DND-41 (cell line): Measurements from ENCODE around the gene TMEM97.

Experiments used
- ATAC-seq: fragments of 200-7000 bp; cut with Tn5 transposase; 3 replicates; pipeline ENCODE4 v1.9.1; 2021; ENCODE audit warnings: low read depth; ENCODE audit not compliant: insufficient read depth
- DNase-seq: peaks from one replicate; pipeline ENCODE4 v3.0.0-alpha.2; 2020
- H2AFZ ChIP-seq: 2 replicates; pipeline ENCODE4 v1.6.0; 2012; ENCODE audit warnings: low read depth, low read length
- H3K27ac ChIP-seq: 2 replicates; pipeline ENCODE4 v1.5.1; 2012; ENCODE audit warnings: low read length, inconsistent platforms
- H3K27me3 ChIP-seq: fragments of 200-600 bp; sonication (generic); 2 replicates; pipeline ENCODE4 v1.6.0; 2012; ENCODE audit warnings: low read length, mild to moderate bottlenecking, inconsistent platforms; ENCODE audit not compliant: insufficient read depth, poor library complexity
- H3K36me3 ChIP-seq: 2 replicates; pipeline ENCODE4 v1.5.1; 2012; ENCODE audit warnings: low read length, inconsistent platforms; ENCODE audit not compliant: insufficient read depth
- H3K4me1 ChIP-seq: 2 replicates; pipeline ENCODE4 v1.5.1; 2012; ENCODE audit warnings: mild to moderate bottlenecking, low read length; ENCODE audit not compliant: insufficient read depth
- H3K4me2 ChIP-seq: 2 replicates; pipeline ENCODE4 v1.6.0; 2012; ENCODE audit warnings: mild to moderate bottlenecking, moderate library complexity, low read length, inconsistent platforms; ENCODE audit not compliant: insufficient read depth
- H3K4me3 ChIP-seq, 2 experiments: fragments of 200-600 bp in 1 of 2; shearing (Covaris generic) in 1 of 2; 2 replicates each; pipeline ENCODE4 v1.5.1; 2012 to 2016; ENCODE audit warnings: inconsistent platforms in 2 of 2, low read length in 2 of 2, mild to moderate bottlenecking in 2 of 2, low read depth in 1 of 2, moderate library complexity in 1 of 2
- H3K79me2 ChIP-seq: 2 replicates; pipeline ENCODE4 v1.6.0; 2012; ENCODE audit warnings: low read length, inconsistent platforms; ENCODE audit not compliant: insufficient read depth
- H3K9ac ChIP-seq: 2 replicates; pipeline ENCODE4 v1.6.0; 2012; ENCODE audit warnings: low read depth, mild to moderate bottlenecking, inconsistent platforms, low read length, moderate library complexity
- H3K9me3 ChIP-seq: 2 replicates; pipeline ENCODE4 v1.5.1; 2012; ENCODE audit warnings: low read length, moderate library complexity, mild to moderate bottlenecking, inconsistent platforms; ENCODE audit not compliant: insufficient read depth, severe bottlenecking
- H4K20me1 ChIP-seq: 2 replicates; pipeline ENCODE4 v1.6.0; 2012; ENCODE audit warnings: low read length; ENCODE audit not compliant: insufficient read depth
- CTCF ChIP-seq: IDR thresholded peaks from 2 replicates; pipeline ENCODE4 v1.5.1; 2012; ENCODE audit warnings: borderline replicate concordance, low read length, moderate library complexity, mild to moderate bottlenecking; ENCODE audit not compliant: poor library complexity, severe bottlenecking; ENCODE audit errors: extremely low read depth
- EZH2 ChIP-seq: IDR thresholded peaks from 3 replicates; pipeline ENCODE4 v1.6.1; 2012; ENCODE audit warnings: borderline replicate concordance, low read depth, mild to moderate bottlenecking, moderate library complexity, low read length, inconsistent platforms; ENCODE audit not compliant: severe bottlenecking

Gene TMEM97

DNA sequence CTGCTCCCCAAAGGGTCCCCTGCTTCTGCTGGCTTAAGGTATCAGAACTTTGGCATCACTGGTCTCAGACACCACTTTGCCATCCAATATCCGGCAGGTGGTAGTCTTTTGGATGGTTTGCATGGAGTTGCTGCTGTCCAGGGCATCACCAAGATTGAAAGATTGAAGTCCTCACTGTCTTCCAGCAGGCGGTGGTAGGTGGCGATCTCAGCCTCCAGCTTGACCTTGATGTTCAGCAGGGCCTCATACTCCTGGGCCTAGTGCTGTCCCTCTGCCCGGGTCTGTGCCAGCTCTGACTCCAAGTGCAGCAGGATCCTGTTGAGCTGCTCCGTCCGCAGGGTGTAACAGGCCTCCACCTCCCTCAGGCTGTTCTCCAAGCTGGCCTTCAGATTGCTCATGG lies 43.0 kb upstream of the TMEM97 start:
- H3K9ac ChIP-seq = no peak overlapping the region
- no peak overlapping the region for H3K4me2 ChIP-seq
- peaks cover 47% of the 10 kb centered on the region for H3K27me3 ChIP-seq
- no peak for DNase-seq
- TF ChIP-seq EZH2 (no peak), CTCF (no peak)
- H4K20me1 ChIP-seq = peaks cover 13% of the 10 kb centered on the region
- H3K4me1 ChIP-seq = no peaks in the 10 kb centered on the region
- ATAC-seq = no peak
- no peak overlapping the region for H3K4me3 ChIP-seq
- no peak overlapping the region for H2AFZ ChIP-seq
- no peaks in the 10 kb centered on the region for H3K79me2 ChIP-seq
- no peaks in the 10 kb centered on the region for H3K9me3 ChIP-seq
- no peak overlapping the region for H3K27ac ChIP-seq
- no peaks in the 10 kb centered on the region for H3K36me3 ChIP-seq

DNA sequence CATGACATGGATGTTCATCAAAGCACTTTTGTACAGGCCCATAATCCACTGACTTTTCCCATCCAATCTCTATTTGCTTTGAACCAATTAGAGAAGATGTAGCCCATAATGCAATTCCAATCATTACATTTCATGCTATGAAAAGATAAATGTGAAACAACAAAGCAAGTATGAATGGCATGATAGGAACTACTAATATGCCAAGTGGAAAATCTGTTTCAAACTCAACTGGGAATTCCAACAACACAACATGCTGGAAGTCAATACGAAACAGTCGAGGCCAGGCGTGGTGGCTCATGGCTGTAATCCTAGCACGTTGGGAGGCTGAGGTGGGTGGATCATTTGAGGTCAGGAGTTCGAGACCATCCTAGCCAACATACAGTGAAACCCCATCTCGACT lies 39.6 kb upstream of the TMEM97 start:
- no peak for TF ChIP-seq CTCF
- TF ChIP-seq EZH2 = no peak
- Histone ChIP-seq H3K36me3 (no peaks in the 10 kb centered on the region), H3K27me3 (peaks cover 42% of the 10 kb centered on the region), H4K20me1 (peaks cover 15% of the 10 kb centered on the region), H3K4me3 (no peak overlapping the region), H2AFZ (no peak overlapping the region), H3K4me1 (no peaks in the 10 kb centered on the region), H3K79me2 (no peaks in the 10 kb centered on the region), H3K27ac (no peak overlapping the region), H3K9me3 (no peaks in the 10 kb centered on the region), H3K9ac (no peak overlapping the region), H3K4me2 (no peak overlapping the region)
- DNase-seq = no peak
- ATAC-seq = no peak

DNA sequence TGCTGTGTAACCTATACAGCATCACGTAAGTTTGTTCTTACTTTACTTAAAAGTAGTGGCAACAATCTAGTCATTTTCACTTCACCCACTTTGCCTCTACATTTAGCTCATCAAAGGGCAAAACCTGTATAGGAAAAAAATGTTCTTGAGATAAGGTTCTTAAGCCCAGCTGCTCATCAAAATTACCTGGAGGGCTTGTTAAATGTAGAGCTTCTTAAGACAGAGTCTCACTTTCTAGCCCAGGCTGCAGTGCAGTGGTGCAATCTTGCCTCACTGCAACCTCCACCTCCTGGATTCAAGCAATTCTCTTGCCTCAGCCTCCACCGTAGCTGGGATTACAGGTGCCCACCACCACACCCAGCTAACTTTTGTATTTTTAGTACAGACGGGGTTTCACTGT lies 38.2 kb upstream of the TMEM97 start:
- Histone ChIP-seq H3K27me3 (peaks cover 42% of the 10 kb centered on the region), H3K36me3 (no peaks in the 10 kb centered on the region), H2AFZ (no peak overlapping the region), H3K4me1 (no peaks in the 10 kb centered on the region), H3K79me2 (no peaks in the 10 kb centered on the region), H4K20me1 (peaks cover 15% of the 10 kb centered on the region), H3K4me3 (no peak overlapping the region), H3K4me2 (no peak overlapping the region), H3K9ac (no peak overlapping the region), H3K9me3 (no peaks in the 10 kb centered on the region), H3K27ac (no peak overlapping the region)
- TF ChIP-seq CTCF = no peak
- TF ChIP-seq EZH2 = no peak
- DNase-seq (no peak), ATAC-seq (no peak)

DNA sequence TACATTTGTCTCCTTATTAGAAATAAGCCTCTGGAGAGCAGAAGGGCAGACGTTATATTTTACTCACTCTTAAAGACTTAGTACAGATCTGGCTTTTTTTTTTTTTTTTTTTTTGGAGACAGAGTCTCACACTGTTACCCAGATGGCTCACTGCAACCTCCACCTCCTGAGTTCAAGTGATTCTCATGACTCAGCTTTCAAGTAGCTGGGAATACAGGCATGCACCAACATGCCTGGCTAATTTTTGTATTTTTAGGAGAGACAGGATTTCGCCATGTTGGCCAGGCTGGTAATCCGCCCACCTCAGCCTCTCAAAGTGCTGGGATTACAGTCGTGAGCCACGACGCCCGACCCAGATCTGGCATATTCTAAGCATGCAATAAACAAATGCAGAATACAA lies 36.4 kb upstream of the TMEM97 start:
- ATAC-seq (no peak), DNase-seq (no peak)
- Histone ChIP-seq H3K4me3 (no peak overlapping the region), H3K27ac (no peak overlapping the region), H3K36me3 (no peaks in the 10 kb centered on the region), H3K9ac (no peak overlapping the region), H3K9me3 (no peaks in the 10 kb centered on the region), H3K79me2 (no peaks in the 10 kb centered on the region), H4K20me1 (peaks cover 2% of the 10 kb centered on the region; the same call in 1 of the 2 replicates), H3K27me3 (peaks cover 33% of the 10 kb centered on the region), H3K4me1 (no peaks in the 10 kb centered on the region), H2AFZ (no peak overlapping the region), H3K4me2 (no peak overlapping the region)
- TF ChIP-seq CTCF (no peak), EZH2 (no peak)
